Fibroblast of villous mesenchyme (primary cell): Measurements from ENCODE around the gene PPP1R9B. TPM values are rescaled to one million over a fixed set of nuclear protein-coding genes. Genes with fewer than 3 reads are reported as not detected.

Source experiments
- DNase-seq: peaks from one replicate; pipeline ENCODE4 v3.0.0-alpha.2; 2010; ENCODE audit warnings: low read depth
- H3K4me3 ChIP-seq: 2 replicates; pipeline ENCODE4 v1.5.1; 2011; ENCODE audit warnings: low read depth, mild to moderate bottlenecking, low read length
- total RNA-seq: library from RNA; depleted of rRNA; stranded (reverse); fragments of >200 nt; gene quantifications from 2 replicates; pipeline ENCODE4 v1.2.3, GENCODE V29; 2012
- TF ChIP-seq, protein P1 (sequence below): IDR thresholded peaks from 2 replicates; pipeline ENCODE4 v1.5.1; 2012; ENCODE audit warnings: low read depth, mild to moderate bottlenecking, low read length; ENCODE audit not compliant: insufficient read depth

The PPP1R9B gene
- total RNA-seq, 1 donor = 47.1 TPM

DNA sequence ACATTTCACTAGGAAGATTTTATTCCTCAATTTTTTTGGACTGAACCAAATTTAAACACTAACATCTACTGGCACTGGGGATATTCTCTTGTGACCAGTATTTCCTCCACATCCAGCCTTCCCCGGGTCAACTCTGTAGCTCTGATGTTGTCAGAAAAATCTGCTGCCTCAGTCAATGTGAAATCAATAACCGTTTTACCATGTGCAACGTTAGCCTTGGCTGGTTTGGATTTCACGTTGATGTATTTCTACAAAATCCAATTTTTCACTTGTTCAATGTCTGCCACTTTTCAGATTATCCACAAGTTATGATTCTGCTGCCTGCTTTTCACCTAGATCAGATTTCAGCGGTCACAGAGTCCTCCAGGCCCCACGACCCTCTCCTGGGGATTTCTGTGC lies 22.5 kb upstream of the PPP1R9B start:
- DNase-seq = no peak
- TF ChIP-seq, protein P1, sequence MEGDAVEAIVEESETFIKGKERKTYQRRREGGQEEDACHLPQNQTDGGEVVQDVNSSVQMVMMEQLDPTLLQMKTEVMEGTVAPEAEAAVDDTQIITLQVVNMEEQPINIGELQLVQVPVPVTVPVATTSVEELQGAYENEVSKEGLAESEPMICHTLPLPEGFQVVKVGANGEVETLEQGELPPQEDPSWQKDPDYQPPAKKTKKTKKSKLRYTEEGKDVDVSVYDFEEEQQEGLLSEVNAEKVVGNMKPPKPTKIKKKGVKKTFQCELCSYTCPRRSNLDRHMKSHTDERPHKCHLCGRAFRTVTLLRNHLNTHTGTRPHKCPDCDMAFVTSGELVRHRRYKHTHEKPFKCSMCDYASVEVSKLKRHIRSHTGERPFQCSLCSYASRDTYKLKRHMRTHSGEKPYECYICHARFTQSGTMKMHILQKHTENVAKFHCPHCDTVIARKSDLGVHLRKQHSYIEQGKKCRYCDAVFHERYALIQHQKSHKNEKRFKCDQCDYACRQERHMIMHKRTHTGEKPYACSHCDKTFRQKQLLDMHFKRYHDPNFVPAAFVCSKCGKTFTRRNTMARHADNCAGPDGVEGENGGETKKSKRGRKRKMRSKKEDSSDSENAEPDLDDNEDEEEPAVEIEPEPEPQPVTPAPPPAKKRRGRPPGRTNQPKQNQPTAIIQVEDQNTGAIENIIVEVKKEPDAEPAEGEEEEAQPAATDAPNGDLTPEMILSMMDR = no peak
- H3K4me3 ChIP-seq = no peak overlapping the region

GRCh38 chr17:50172130-50172529 lies 21.7 kb upstream of the PPP1R9B start:
- DNase-seq = no peak
- TF ChIP-seq, protein P1 = no peak
- H3K4me3 ChIP-seq = no peak overlapping the region

- TF ChIP-seq, protein P1 = no peak
- H3K4me3 ChIP-seq = no peak overlapping the region
- no peak for DNase-seq
These were observed 21.0 kb upstream of the PPP1R9B start for GRCh38 chr17:50171371-50172071.

DNA sequence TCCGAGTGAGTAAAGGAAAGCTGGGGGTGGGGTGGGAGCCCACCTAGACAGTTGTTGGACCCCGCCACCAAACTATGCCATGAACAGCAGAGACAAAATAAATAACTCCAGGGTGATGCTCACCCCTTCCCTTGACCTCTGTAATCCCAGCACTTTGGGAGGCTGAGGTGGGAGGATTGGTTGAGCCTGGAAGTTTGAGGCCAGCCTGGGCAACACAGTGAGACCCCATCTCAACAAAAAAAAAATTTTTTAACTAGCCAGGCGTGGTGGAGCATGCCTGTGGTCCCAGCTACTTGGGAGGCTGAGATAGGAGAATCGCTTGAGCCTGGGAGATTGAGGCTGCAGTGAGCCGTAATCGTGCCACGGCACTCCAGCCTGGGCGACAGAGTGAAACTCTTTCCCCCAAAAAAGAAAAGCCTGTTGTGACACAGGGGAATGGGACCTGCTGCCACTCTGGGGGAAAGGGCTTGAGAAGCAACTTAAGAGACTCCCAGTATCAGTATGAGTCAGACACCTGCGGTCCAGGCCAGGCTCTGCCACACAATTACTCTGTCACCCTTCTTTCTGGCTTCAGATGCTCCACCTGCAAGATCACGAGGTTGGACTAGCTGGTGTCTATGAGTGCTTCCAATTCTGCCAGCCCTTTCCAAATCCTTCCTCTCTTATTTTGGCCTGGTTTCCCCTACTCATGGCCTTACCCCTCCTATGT lies 20.3 kb upstream of the PPP1R9B start:
- no peak for DNase-seq
- no peak overlapping the region for H3K4me3 ChIP-seq
- TF ChIP-seq, protein P1 = no peak

- DNase-seq = no peak
- TF ChIP-seq, protein P1 = no peak
These were observed 19.5 kb upstream of the PPP1R9B start for GRCh38 chr17:50169881-50170459.

DNA sequence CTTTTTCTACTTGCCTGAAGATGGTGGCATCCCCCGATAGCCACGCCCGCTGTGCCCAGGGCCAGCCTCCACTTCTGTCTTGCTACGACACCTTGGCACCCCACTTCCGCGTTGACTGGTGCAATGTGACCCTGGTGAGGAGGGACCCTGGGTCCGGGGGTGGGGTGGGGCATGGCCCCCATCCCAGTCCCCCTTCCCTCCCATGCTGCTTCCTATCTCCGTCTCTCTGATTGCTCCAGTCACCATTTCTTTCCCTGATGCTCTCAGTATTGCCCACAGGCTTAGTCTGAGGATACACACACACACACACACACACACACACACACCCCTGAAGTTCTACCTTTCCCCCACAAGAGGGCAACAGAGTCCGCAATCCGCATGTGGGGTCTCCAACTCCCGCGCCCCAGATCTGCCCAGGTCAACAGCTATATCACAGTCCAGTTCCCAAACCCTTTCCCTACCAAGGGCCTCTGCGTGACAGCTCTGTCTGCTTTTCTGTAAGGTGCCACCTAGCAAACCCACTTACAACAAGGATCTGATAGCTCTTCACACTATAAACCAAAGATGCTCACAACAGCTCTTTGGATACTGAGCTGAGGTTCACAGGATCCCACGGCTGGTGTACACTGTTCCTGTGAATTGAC lies 18.8 kb upstream of the PPP1R9B start:
- no peak overlapping the region for H3K4me3 ChIP-seq
- DNase-seq = peak; percentile 79
- TF ChIP-seq, protein P1 = peak; percentile 98

More at GRCh38 chr17:50169881-50170459, 19.5 kb upstream of the PPP1R9B start:
- H3K4me3 ChIP-seq = no peak overlapping the region
